Hepatocyte (in vitro differentiated cells): ENCODE data around the gene HMCN1.

Experiments used
- CTCF ChIP-seq: fragments of 200-600 bp; sonication (generic); IDR thresholded peaks from 2 replicates; pipeline ENCODE4 v1.5.1; 2016; ENCODE audit warnings: antibody characterized with exemption, mild to moderate bottlenecking; ENCODE audit not compliant: poor library complexity
- EZH2 ChIP-seq: fragments of 200-600 bp; sonication (generic); IDR thresholded peaks from 2 replicates; pipeline ENCODE4 v1.6.1; 2016; ENCODE audit warnings: antibody characterized with exemption, mild to moderate bottlenecking, borderline replicate concordance
- EZH2phosphoT487 ChIP-seq: fragments of 200-600 bp; sonication (generic); IDR thresholded peaks from one replicate; pipeline ENCODE4 v1.6.1; 2018; ENCODE audit warnings: antibody characterized with exemption, mild to moderate bottlenecking, low read depth, moderate library complexity; ENCODE audit not compliant: unreplicated experiment, severe bottlenecking

- TF ChIP-seq EZH2: no peak
- no peak for TF ChIP-seq CTCF
- TF ChIP-seq EZH2phosphoT487: no peak
Observed at GRCh38 chr1:185759061-185759460, 24.9 kb downstream of the HMCN1 start.
